Measurements from ENCODE around the gene DAGLB. TPM values are rescaled to one million over a fixed set of nuclear protein-coding genes. Genes with fewer than 3 reads are reported as not detected.

Gene DAGLB
- total RNA-seq, 2 donors from 2014 or later = 15.6 to 26.5 TPM

- no peak for DNase-seq
These were observed 1.3 kb upstream of the DAGLB start for GRCh38 chr7:6448943-6449543.

GRCh38 chr7:6446838-6447580 lies 745 bp downstream of the DAGLB start:
- H3K27ac ChIP-seq = peak overlapping the region; percentile 74
- peak overlapping the region; percentile 92 for H3K4me3 ChIP-seq
- peak overlapping the region; percentile 90 to 95 for H3K9ac ChIP-seq (ENCODE audit: low read depth in 2 of 2, low read length in 2 of 2)
- no peaks in the 10 kb centered on the region for H3K9me3 ChIP-seq
- H3K27me3 ChIP-seq = no peaks in the 10 kb centered on the region
- DNase-seq = peak; percentile 91
- intact Hi-C loops (cut with DNase I) = no loop called here
- no peaks in the 10 kb centered on the region for H3K36me3 ChIP-seq
- no peak for TF ChIP-seq CTCF (IDR thresholded peaks at IDR 0.05)
- no peaks in the 10 kb centered on the region for H3K4me1 ChIP-seq

More at GRCh38 chr7:6448943-6449543, 1.3 kb upstream of the DAGLB start:
- no peak for TF ChIP-seq CTCF (IDR thresholded peaks at IDR 0.05)
- Histone ChIP-seq H3K4me1 (no peaks in the 10 kb centered on the region), H3K36me3 (no peaks in the 10 kb centered on the region), H3K9me3 (no peaks in the 10 kb centered on the region), H3K4me3 (no peak overlapping the region), H3K27me3 (no peaks in the 10 kb centered on the region), H3K9ac (ENCODE audit: low read depth in 2 of 2, low read length in 2 of 2) (peak overlapping the region in 1 of 2 donors; percentile 34), H3K27ac (peak overlapping the region; percentile 74)
- intact Hi-C loops (cut with DNase I) = no loop called here

- Histone ChIP-seq H3K4me3 (no peak overlapping the region), H3K4me1 (no peaks in the 10 kb centered on the region), H3K27ac (no peak overlapping the region), H3K27me3 (no peaks in the 10 kb centered on the region), H3K9me3 (no peaks in the 10 kb centered on the region), H3K36me3 (no peaks in the 10 kb centered on the region), H3K9ac (ENCODE audit: low read depth in 2 of 2, low read length in 2 of 2) (no peak overlapping the region)
- DNase-seq = no peak
- TF ChIP-seq CTCF (IDR thresholded peaks at IDR 0.05) = no peak
- intact Hi-C loops (cut with DNase I) = no loop called here
These were observed 3.1 kb downstream of the DAGLB start for GRCh38 chr7:6444516-6445269.

- no peak for TF ChIP-seq CTCF (IDR thresholded peaks at IDR 0.05)
- H3K27me3 ChIP-seq = no peaks in the 10 kb centered on the region
- H3K36me3 ChIP-seq = no peaks in the 10 kb centered on the region
- no peak overlapping the region for H3K4me3 ChIP-seq
- no peak for DNase-seq
- H3K4me1 ChIP-seq = no peaks in the 10 kb centered on the region
- intact Hi-C loops (cut with DNase I) = no loop called here
- H3K9ac ChIP-seq (ENCODE audit: low read depth in 2 of 2, low read length in 2 of 2) = no peak overlapping the region
- no peak overlapping the region for H3K27ac ChIP-seq
- H3K9me3 ChIP-seq = no peaks in the 10 kb centered on the region
These were observed 4.3 kb downstream of the DAGLB start for GRCh38 chr7:6443372-6443941.

GRCh38 chr7:6442114-6442513 lies 5.6 kb downstream of the DAGLB start:
- Histone ChIP-seq H3K27ac (no peak overlapping the region), H3K27me3 (no peaks in the 10 kb centered on the region), H3K36me3 (no peaks in the 10 kb centered on the region), H3K9me3 (no peaks in the 10 kb centered on the region), H3K9ac (ENCODE audit: low read depth in 2 of 2, low read length in 2 of 2) (no peak overlapping the region), H3K4me1 (no peaks in the 10 kb centered on the region), H3K4me3 (no peak overlapping the region)
- no peak for DNase-seq
- no peak for TF ChIP-seq CTCF (IDR thresholded peaks at IDR 0.05)
- intact Hi-C loops (cut with DNase I) = no loop called here
